ENCODE data around the gene SMOC2. TPM values are rescaled to one million over a fixed set of nuclear protein-coding genes. Genes with fewer than 3 reads are reported as not detected.

Gene SMOC2
- polyA plus RNA-seq, 3 donors = 4.5 to 34.4 (median 22.7) TPM

DNA sequence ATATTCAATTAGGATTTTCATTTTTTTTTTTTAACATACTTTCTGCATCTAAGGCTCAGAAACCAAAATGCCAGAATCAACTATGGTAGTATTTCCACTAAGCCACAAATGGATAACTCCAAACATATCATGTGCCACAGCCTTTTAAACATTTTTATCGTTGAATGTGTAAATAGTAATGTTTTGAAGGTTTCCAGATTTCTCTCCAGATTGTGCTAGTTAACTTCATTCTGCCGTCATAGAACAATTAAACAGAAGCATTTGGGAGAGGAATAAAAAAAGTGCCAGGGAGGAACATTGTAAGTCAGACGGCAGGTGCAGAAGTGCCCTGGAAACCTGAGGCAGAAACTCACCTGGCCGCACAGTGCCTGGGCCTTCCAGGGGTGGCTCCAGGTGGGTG is 23.6 kb downstream of the SMOC2 start:
- WGBS, 3 donors = 85 to 89% (median 86%) methylated on average over 4 of the region's 4 CpGs
- H3K27ac ChIP-seq (ENCODE audit: low read depth, low read length) = no peak overlapping the region

DNA sequence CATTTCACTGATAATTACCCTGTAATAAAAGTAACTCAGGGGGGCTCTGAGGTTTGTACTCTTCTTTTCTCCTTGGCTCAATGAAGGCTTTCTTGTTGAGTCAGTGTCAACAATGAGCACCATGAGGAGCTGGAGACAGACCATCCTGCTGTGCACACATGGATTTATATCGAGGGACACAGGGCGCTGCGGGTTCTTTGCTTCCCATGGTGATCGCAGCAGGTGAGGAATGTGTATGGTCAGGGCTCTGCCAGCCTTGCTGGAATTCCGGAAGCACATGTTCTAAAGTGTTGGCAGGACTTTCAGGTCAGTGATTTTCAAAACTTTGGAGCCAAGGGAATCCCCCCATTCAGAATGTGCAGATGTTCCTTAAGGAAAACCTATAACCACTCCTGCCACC is 27.1 kb downstream of the SMOC2 start:
- 69 to 93% (median 80%) methylated on average over 5 of the region's 5 CpGs for WGBS, 3 donors
- no peak overlapping the region for H3K27ac ChIP-seq (ENCODE audit: low read depth, low read length)

DNA sequence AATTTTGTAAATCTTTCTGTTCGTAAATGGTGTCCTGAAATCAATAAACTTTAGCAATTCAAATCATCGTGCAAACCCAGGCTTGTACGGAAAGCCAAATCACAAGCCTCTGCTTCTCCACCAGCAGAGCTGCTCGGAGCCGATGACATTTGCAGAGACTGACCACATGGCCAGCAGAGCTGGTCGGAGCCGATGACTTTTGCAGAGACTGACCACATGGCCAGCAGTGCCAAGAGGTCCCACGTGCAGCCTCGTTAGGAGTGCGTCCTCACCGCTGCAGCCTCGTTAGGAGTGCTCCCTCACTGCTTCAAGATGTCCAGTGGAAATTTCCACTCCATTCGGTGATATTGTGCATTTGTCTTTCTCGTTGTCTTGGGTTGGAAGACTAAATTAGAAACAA is 28.5 kb downstream of the SMOC2 start:
- 63 to 71% (median 63%) methylated on average over 14 of the region's 14 CpGs for WGBS, 3 donors
- H3K27ac ChIP-seq (ENCODE audit: low read depth, low read length) = no peak overlapping the region

DNA sequence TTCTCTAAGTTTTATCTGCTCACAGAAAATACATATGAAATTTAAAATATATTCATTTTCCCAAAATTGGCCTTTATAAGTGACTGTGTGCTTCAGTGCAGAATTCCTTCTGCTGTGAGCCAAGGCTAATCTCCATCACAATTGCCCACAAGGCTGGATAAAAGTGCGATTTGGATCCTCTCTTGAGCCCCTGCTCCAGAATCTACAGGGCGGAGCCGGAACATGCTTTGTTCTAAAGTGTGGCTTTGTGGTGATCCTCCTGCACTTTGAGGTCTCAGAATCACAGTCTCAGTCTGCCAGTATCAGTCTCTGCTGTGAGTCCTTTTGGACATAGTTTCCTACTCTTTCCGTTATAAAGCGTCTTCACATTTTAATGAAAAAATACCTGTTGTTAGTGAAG is 28.9 kb downstream of the SMOC2 start:
- 84 to 87% (median 86%) methylated on average over 5 of the region's 5 CpGs for WGBS, 3 donors
- H3K27ac ChIP-seq (ENCODE audit: low read depth, low read length) = no peak overlapping the region

DNA sequence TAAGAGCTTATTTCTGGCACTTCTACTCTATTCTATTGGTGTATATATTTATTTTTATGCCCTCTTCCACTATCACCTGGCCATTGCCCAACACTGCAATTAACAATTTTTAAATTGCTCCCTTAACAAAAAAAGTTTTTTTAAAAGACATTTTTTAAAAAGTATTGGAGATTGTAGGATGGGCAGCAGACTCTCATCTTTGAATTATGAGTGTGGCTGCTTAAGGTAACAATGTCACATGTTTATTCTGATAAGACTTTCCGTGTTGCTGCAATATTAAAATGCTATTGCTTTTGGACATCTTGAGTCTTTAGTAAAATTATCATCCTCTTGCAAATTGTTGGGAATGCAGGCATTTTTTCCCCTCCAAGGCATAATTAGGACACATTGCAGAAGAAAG is 31.4 kb downstream of the SMOC2 start:
- WGBS, 3 donors = 77 to 95% (median 81%) methylated on average over 1 of the region's 1 CpG
- H3K27ac ChIP-seq (ENCODE audit: low read depth, low read length) = no peak overlapping the region

DNA sequence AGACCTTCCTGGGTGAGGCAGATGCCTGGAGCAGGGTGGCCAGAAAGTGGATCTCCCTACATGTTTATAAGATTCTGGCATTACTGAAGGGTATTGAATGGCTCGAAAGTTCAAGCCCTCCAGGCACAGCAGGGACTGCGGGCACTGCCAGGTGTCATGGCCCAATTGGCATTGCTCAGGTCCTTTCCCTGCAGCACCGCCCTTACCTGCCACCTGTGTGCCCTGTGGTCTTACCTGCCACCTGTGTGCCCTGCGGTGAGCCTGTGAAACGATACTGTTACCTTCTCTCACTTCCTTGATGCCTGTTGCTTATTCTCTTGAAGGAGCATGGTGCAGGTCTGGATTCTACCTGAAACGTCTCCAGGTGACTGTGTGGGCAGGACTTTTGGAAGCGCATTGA is 32.2 kb downstream of the SMOC2 start:
- H3K27ac ChIP-seq (ENCODE audit: low read depth, low read length) = no peak overlapping the region

DNA sequence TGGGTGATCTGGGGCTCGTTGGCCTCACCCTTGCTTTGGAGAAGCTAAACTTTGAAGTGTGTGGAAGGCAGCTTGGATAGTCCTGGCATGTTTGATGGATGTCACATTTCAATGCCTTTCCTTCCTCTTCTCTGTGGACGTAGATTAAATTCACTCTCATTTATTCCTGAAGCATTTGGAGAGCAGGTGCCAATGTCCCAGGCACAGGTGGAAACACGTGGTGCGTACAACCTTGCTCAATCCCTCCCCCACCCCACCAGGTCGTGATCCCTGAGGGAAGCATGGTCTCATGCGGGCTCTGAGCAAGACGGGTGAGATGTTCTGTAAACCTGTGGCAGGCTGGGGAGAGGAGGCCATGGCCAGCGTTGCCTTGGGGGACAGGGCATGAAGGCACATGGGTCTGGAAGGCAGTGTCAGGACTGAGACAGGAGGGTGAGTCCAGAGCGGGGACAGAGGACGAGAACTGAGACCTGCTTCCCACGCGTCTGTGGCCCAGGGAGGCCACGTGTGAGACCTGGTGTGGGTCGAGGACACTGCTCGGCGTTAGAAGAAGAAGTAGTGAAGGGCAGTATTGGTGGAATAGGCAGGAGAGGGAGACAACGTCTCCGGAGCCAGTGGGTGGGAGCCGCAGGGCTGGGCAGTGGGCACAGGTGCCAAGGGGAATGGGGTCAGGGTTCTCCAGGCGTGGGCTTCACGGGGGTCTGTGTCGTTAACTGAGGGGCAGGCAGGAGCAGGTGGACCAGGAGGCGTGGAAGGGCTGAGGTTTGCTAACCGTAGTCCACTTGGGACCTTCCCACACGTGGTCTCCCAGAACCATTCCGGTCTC is 34.4 kb downstream of the SMOC2 start:
- no peak overlapping the region for H3K27ac ChIP-seq (ENCODE audit: low read depth, low read length)
- WGBS, 3 donors = 80 to 90% (median 86%) methylated on average over 26 of the region's 26 CpGs

More for the DNA sequence above, 32.2 kb downstream of the SMOC2 start:
- WGBS, 3 donors = 86 to 91% (median 87%) methylated on average over 7 of the region's 7 CpGs

DNA sequence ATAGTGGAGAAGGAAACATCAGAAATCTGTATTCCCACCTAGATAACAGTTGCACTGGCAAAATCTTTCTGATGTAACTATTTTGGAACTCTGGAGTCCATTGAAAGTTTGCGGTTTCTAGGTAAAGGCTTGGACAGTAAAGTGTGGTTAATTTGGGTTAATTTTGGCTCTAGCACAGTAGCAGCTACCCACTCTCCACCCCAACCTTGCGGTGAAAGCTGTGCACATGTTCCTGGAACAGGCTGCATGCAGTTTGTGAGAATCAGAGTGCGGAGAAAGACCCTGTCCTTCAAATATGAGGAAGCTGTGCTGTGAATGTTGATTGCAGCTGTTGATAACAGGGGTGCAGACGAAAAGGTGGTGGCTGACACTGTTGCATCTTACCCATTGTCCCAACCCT is 38.4 kb downstream of the SMOC2 start:
- no peak overlapping the region for H3K27ac ChIP-seq (ENCODE audit: low read depth, low read length)
- WGBS, 3 donors = 84 to 91% (median 91%) methylated on average over 4 of the region's 4 CpGs

DNA sequence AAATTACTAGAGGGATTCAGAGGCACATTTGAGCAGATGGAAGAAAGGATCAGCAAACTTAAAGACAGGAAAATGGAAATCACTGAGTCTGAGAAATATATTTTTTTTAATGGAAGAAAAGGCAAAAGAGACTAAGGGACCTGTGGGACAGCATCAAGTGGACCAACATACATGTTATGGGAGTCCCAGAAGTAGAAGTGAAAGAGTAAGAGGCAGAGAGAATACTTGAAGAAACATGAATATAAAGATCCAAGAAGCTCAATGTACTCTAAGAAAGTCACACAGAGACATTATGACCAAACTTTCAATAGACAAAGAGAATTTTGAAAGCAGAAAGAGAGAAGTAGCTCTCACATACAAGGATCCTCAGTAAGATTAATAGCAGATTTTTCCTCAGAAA is 39.5 kb downstream of the SMOC2 start:
- H3K27ac ChIP-seq (ENCODE audit: low read depth, low read length) = no peak overlapping the region

DNA sequence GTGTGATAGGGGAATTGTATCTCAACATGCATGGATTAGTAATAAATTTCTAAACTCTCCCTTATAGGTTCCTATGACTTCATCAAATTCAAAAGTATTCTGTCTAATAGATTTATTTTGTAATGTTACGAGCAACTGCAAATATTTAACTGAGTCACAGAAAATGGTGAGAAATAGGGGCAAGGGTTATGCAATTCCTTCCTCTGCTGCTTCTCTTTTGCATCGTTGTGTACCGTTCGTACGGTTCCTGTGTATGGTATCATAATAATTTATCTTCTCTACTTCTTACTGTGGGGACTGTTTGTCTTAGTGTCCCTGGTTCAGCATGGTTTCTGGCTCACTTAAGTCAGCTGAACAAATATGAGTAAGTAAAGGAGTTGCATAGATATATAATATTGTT is 44.8 kb downstream of the SMOC2 start:
- H3K27ac ChIP-seq (ENCODE audit: low read depth, low read length) = no peak overlapping the region
- 35 to 68% (median 54%) methylated on average over 5 of the region's 5 CpGs for WGBS, 3 donors

DNA sequence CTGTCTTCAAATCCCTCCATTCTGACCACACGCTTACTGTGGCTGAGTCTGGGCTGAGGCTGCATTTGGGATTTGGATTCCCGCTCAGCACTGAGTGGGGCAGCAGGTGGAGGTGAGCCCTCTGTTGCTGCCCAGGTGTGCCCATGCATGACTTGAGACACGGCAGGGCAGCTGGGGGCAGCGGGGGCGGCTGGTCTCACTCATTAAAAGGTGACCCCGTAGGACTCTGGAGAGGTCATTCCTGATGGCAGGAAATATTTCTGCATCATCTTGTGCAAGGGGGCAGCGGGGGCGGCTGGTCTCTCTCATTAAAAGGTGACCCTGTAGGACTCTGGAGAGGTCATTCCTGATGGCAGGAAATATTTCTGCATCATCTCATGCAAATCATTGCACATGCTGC is 49.8 kb downstream of the SMOC2 start:
- 82 to 91% (median 88%) methylated on average over 8 of the region's 8 CpGs for WGBS, 3 donors
- no peak overlapping the region for H3K27ac ChIP-seq (ENCODE audit: low read depth, low read length)

DNA sequence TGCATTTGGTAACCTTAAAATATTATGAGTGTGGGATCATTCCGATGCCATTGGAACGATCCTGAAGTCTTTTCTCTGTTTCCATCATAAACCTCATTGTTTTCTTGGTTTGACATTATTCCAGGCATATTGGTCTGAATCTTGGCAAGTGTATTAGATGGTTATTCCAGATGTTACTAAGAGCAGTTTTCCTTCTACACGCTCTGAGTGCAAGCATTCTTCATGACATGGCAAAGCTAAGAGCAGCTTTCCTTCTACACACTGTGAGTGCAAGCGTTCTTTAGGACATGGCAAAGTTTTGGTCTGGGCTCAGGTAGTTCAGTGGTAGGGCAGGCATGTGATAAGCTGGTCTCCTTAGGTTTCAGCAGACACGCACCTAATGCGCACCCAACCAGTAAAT is 53.0 kb downstream of the SMOC2 start:
- WGBS, 3 donors = 59 to 82% (median 72%) methylated on average over 6 of the region's 6 CpGs

DNA sequence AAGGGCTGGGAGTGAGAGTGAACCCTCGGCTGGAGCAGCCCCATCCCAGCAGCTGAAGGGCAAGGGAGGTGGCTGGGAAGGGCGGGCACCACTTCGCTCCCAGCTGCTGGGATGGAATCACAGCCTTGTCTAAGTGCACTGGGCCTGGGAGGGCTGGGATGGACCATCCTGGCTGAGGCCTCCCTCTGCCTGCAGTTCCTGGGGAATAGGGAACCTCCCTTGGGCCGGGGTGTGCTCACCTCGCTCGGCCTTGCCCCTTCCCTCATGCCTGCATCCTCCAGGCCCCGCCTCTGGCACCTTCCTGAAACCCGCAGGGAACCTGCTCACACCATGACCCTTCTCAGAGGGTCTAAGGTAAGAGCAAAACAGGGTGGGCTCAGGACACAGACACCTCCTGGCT is 53.7 kb downstream of the SMOC2 start:
- 86 to 96% (median 89%) methylated on average over 8 of the region's 8 CpGs for WGBS, 3 donors
- no peak overlapping the region for H3K27ac ChIP-seq (ENCODE audit: low read depth, low read length)

More for the DNA sequence above, 53.0 kb downstream of the SMOC2 start:
- H3K27ac ChIP-seq (ENCODE audit: low read depth, low read length) = no peak overlapping the region

DNA sequence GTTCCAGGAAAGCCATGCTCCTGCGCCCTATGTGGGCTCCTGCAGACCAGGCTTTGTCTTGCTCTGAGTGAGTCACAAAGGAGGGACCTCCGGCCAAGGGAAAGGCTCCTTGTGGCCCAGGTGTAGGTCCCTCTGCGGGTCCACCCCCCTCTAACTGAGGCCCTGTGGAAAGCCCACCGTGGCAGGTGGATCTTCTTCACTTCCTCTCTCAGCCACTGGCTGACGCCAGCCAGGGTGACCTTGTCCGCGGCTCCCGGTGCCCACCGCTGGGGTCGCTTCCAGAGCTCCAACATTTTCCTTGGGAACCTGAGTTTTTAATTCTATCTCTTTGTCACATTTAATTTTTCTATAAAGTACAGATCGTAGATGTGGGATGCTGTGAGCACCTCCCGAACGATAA is 54.1 kb downstream of the SMOC2 start:
- WGBS, 3 donors = 86 to 92% (median 90%) methylated on average over 13 of the region's 13 CpGs
- no peak overlapping the region for H3K27ac ChIP-seq (ENCODE audit: low read depth, low read length)

DNA sequence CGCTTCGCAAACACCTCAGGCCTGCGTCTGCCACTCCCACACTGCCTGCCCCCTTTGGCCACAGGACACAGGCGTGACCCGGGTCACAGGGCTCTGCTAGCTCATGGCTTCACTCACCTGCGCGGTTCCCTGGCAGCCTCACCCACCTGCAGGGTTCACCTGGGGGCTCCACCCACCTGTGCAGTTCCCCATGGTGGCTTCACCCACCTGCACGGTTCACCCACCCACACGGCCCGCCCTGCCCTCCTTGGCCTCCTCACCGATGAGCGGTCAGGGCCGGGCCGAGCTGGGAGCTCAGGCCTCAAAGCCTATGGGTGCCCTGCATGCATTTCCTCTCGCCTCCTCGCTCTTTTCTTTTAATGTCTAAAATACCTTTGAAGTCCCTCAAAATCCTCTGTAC is 54.7 kb downstream of the SMOC2 start:
- WGBS, 3 donors = 81 to 91% (median 88%) methylated on average over 16 of the region's 16 CpGs
- H3K27ac ChIP-seq (ENCODE audit: low read depth, low read length) = no peak overlapping the region

DNA sequence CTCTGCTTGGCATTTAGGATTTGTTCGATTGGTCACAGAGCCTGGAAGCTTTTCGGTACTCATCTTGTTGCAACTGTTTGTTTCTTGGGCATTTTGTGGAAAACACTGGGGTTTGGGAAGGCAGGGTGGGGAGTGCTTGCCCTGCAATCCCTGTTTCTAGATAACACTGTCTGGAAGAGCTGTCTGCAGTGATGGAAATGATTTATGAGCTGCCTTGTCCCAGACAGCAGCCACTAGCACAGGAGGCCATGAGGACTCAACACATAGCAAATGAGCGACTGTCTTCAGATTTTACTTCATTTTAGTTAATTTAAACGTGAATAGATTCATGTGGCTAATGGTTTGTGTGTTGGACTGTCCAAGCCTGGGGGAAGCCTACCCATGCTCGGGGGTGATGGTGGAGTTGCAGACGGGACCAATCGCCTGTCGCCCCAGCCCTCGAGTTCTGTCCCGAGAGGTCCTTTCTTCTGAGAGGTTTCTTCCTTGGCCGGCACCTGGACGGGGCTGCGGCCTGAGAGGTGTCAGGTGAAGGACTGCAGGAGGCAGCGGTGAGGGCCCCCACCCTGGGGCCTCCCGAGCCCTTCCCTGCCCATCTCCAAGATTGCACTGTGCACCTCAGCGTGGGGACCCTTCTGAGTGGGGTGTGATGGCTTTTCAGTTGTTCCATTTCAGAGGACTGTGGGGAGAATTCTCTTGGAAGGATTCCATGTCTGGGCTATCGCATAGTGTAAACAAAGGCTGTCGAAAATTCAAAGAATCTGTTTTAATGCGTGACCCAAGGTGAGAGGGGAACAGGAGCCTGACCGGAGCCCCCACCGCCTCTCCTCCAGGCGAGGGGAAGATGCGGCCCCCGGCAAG is 55.4 kb downstream of the SMOC2 start:
- WGBS, 3 donors = 66 to 80% (median 78%) methylated on average over 24 of the region's 24 CpGs
- H3K27ac ChIP-seq (ENCODE audit: low read depth, low read length) = no peak overlapping the region

DNA sequence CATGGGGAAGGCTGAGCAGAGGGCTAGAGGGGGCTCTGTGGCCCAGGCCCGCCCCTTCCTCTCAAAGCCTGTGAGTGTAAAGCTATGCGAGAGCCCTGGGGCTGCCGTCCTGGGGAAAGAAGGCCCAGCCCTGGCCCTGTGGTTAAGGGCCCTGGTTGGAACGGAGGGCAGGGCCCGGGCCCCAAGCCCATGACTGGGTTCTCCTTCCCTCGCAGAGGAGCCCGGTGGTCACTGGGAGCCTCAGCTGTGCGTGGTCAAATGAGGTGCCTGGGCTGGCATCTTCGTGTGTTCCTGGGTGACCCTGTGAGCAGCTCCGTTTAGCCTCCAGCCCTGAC is 56.0 kb downstream of the SMOC2 start:
- H3K27ac ChIP-seq (ENCODE audit: low read depth, low read length) = no peak overlapping the region
- WGBS, 3 donors = 84 to 88% (median 88%) methylated on average over 10 of the region's 10 CpGs

DNA sequence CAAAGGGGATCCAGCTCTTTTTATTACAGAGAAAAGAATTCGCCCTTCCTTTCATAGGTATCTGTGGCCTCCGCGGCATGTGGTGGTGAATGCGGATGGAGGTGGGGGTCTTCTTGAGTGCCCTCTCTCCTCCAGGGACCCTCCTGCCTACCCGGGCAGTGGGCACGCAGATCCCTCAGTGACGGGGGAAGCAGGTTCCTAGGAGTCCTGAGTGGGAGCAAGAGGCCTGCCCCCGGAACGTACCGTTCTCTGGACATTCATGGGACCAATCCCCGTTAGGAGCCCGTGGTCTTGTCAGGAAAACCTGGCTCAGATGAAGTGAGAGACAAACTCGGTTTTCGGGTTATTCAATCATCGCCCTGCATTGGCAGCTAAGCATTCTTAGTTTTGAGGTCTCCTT is 56.4 kb downstream of the SMOC2 start:
- H3K27ac ChIP-seq (ENCODE audit: low read depth, low read length) = no peak overlapping the region
- WGBS, 3 donors = 92 to 95% (median 93%) methylated on average over 15 of the region's 15 CpGs

DNA sequence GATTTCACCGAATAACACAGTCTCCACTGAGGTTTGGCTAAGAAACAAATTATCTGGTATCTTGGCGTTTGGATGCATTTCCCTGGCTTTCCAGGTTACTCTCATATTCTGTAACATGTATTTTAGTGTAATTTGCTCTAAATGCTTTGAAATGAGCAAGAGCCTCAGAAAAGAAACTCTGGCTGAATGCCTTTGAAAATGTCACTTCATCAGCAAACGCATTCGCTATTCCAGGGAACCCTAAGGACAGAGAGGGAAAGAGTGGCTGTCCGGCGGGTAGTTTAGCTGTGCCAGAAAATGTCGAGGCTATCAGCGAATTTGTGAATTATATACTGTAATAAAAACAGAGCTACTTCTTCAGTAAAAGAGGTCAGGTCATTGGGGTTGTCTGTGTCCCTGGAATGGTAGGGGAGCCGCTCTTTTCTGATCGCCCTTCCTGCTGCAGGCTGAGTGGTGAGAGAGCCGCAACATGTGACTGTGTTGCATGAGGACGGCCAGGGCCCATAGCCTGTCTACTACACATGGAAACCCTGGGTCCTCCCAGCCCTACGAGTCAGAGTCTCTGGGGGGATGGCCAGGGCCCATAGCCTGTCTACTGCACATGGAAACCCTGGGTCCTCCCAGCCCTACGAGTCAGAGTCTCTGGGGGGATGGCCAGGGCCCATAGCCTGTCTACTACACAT is 57.3 kb downstream of the SMOC2 start:
- 78 to 89% (median 82%) methylated on average over 14 of the region's 14 CpGs for WGBS, 3 donors
- H3K27ac ChIP-seq (ENCODE audit: low read depth, low read length) = no peak overlapping the region

All from adipose tissue (tissue), 3 donors.